ENCODE data around the gene HUNK.
"Not testable (repeated sequence)": the region's sequence is repeated elsewhere in the genome, so short reads cannot be mapped to it uniquely, and the experiment has no call there.

HUNK gene

GRCh38 chr21:31870472-31871193, 2.2 kb upstream of the HUNK start:
- TF ChIP-seq CTCF (conservative IDR thresholded peaks at IDR 0.05; ENCODE audit: low read depth, low read length) = no peak
- DNase-seq (ENCODE audit: low read depth) = no peak
- no peak overlapping the region for H3K4me3 ChIP-seq (ENCODE audit: low read depth, low read length)

GRCh38 chr21:31871371-31871770, 1.4 kb upstream of the HUNK start:
- not testable (repeated sequence) for H3K4me3 ChIP-seq (ENCODE audit: low read depth, low read length); DNase-seq (ENCODE audit: low read depth)

- no peak overlapping the region for H3K4me3 ChIP-seq (ENCODE audit: low read depth, low read length)
- no peak for TF ChIP-seq CTCF (conservative IDR thresholded peaks at IDR 0.05; ENCODE audit: low read depth, low read length)
- DNase-seq (ENCODE audit: low read depth) = no peak
These were observed 758 bp upstream of the HUNK start for GRCh38 chr21:31872072-31872451.

- TF ChIP-seq CTCF (conservative IDR thresholded peaks at IDR 0.05; ENCODE audit: low read depth, low read length) = no peak
- no peak for DNase-seq (ENCODE audit: low read depth)
- H3K4me3 ChIP-seq (ENCODE audit: low read depth, low read length) = no peak overlapping the region
These were observed 465 bp downstream of the HUNK start for GRCh38 chr21:31873275-31873695.

GRCh38 chr21:31873696-31874599, 1.1 kb downstream of the HUNK start:
- TF ChIP-seq CTCF (conservative IDR thresholded peaks at IDR 0.05; ENCODE audit: low read depth, low read length) = no peak
- DNase-seq (ENCODE audit: low read depth) = peak; percentile 4
- H3K4me3 ChIP-seq (ENCODE audit: low read depth, low read length) = no peak overlapping the region

GRCh38 chr21:31874812-31875212, 2.0 kb downstream of the HUNK start:
- DNase-seq (ENCODE audit: low read depth) = no peak
- TF ChIP-seq CTCF (conservative IDR thresholded peaks at IDR 0.05; ENCODE audit: low read depth, low read length) = no peak
- H3K4me3 ChIP-seq (ENCODE audit: low read depth, low read length) = no peak overlapping the region

GRCh38 chr21:31875496-31876015, 2.7 kb downstream of the HUNK start:
- DNase-seq (ENCODE audit: low read depth) = peak; percentile 7
- no peak overlapping the region for H3K4me3 ChIP-seq (ENCODE audit: low read depth, low read length)
- no peak for TF ChIP-seq CTCF (conservative IDR thresholded peaks at IDR 0.05; ENCODE audit: low read depth, low read length)

All from choroid plexus epithelial cell (primary cell).